Thoracic aorta (tissue), 2 donors: ENCODE data around the gene KBTBD2. TPM values are rescaled to one million over a fixed set of nuclear protein-coding genes. Genes with fewer than 3 reads are reported as not detected.

Experiments
- ATAC-seq: fragments of 150-250 bp; one replicate; pipeline ENCODE4 v1.8.0; 2017; ENCODE audit warnings: low read depth; ENCODE audit not compliant: insufficient number of reproducible peaks, low FRiP score
- DNase-seq: peaks from one replicate; pipeline ENCODE4 v3.0.0-alpha.2; 2020; ENCODE audit warnings: low spot score
- H3K27ac ChIP-seq, 2 donors: fragments of 200-600 bp; sonication (generic); 1 replicate in 1 of 2; 2 replicates in 1 of 2; pipeline ENCODE4 v1.5.1; 2016; ENCODE audit warnings: mild to moderate bottlenecking in 2 of 2, moderate library complexity in 2 of 2
- H3K27me3 ChIP-seq: fragments of 200-600 bp; sonication (generic); replicated peaks from 2 replicates; pipeline ENCODE4 v1.6.0; 2016; ENCODE audit warnings: mild to moderate bottlenecking; ENCODE audit not compliant: insufficient read depth
- H3K36me3 ChIP-seq: fragments of 200-600 bp; sonication (generic); one replicate; pipeline ENCODE4 v1.5.1; 2016
- H3K4me1 ChIP-seq, 2 donors: fragments of 200-600 bp; sonication (generic); 1 replicate in 1 of 2; 2 replicates in 1 of 2; pipeline versions ENCODE4 v1.5.1 to v1.6.0; 2016; ENCODE audit warnings: low read depth in 2 of 2, mild to moderate bottlenecking in 1 of 2; ENCODE audit not compliant: control insufficient read depth in 1 of 2
- H3K4me3 ChIP-seq: fragments of 200-600 bp; sonication (generic); 2 replicates; pipeline ENCODE4 v1.5.1; 2016; ENCODE audit warnings: mild to moderate bottlenecking
- H3K9me3 ChIP-seq: fragments of 200-600 bp; sonication (generic); 2 replicates; pipeline ENCODE4 v1.5.1; 2016
- CTCF ChIP-seq: fragments of 200-600 bp; sonication (generic); IDR thresholded peaks from one replicate; pipeline ENCODE4 v1.5.1; 2019; ENCODE audit warnings: antibody characterized with exemption
- total RNA-seq, 2 donors: library from RNA; depleted of rRNA; stranded (reverse); fragments of >200 nt; gene quantifications; one replicate each; pipeline versions ENCODE4 v1.1.0 to v1.2.3, GENCODE V29; 2016

Gene KBTBD2
- total RNA-seq, 2 donors from 2014 or later: 24.1 to 47.9 TPM

GRCh38 chr7:32890793-32891042, 842 bp downstream of the KBTBD2 start:
- Histone ChIP-seq H3K4me1 (peaks cover 30 to 51% of the 10 kb centered on the region in 2 donors), H3K4me3 (peak overlapping the region; percentile 96), H3K27me3 (no peaks in the 10 kb centered on the region), H3K27ac (peak overlapping the region; percentile 95 to 99), H3K36me3 (no peaks in the 10 kb centered on the region), H3K9me3 (no peaks in the 10 kb centered on the region)
- DNase-seq (no peak), ATAC-seq (no peak)
- TF ChIP-seq CTCF: no peak

DNA sequence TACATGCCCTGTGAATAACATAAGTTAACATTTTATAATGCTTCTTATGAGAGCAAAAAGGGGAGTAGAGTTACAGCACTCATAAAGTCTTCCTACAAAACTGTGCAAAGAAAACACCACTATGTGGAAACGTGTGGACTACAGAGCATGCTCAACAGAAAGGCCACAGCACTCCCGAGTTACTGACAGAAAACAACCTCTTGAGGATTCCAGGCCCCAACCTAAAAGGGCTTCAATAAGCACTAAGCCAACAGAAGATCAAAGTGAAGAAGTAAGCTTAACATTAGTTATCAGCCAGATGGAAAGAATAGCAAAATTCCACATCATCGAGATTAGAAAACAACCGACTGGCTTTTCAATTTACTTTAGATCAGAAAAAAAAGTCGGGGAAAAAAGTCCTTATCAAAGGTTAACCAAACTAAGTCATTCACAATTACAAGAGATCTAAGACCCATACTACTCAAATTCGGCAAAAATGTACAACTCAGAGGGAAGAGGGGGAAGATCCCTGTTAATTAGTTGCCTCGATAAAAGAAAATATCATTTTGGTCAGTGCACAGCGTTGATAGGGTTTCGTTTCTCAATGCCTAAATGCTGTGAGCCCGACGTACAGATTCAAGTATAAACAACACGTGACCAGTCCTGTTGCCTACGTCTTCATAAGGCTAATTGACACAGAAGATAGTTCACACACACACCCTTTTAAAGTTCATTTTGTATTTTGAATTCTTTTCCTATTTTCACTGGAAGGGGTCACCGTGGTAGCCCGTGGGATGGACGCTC, 1.4 kb downstream of the KBTBD2 start:
- no peak for TF ChIP-seq CTCF
- no peak for DNase-seq
- peak overlapping the region; percentile 96 for H3K4me3 ChIP-seq
- no peaks in the 10 kb centered on the region for H3K27me3 ChIP-seq
- H3K9me3 ChIP-seq: no peaks in the 10 kb centered on the region
- H3K36me3 ChIP-seq: no peaks in the 10 kb centered on the region
- peak overlapping the region; percentile 95 to 99 for H3K27ac ChIP-seq
- peaks cover 30 to 56% of the 10 kb centered on the region in 2 donors for H3K4me1 ChIP-seq
- no peak for ATAC-seq

GRCh38 chr7:32888505-32888904, 3.1 kb downstream of the KBTBD2 start:
- H3K36me3 ChIP-seq: no peaks in the 10 kb centered on the region
- H3K27ac ChIP-seq: no peak overlapping the region
- peaks cover 30 to 56% of the 10 kb centered on the region in 2 donors for H3K4me1 ChIP-seq
- no peak overlapping the region for H3K4me3 ChIP-seq
- H3K27me3 ChIP-seq: no peaks in the 10 kb centered on the region
- ATAC-seq (no peak), DNase-seq (no peak)
- H3K9me3 ChIP-seq: no peaks in the 10 kb centered on the region
- TF ChIP-seq CTCF: no peak

- no peak for ATAC-seq
- Histone ChIP-seq H3K27ac (no peak overlapping the region), H3K36me3 (no peaks in the 10 kb centered on the region), H3K27me3 (no peaks in the 10 kb centered on the region), H3K4me1 (peaks cover 26 to 55% of the 10 kb centered on the region in 2 donors), H3K4me3 (no peak overlapping the region), H3K9me3 (no peaks in the 10 kb centered on the region)
- TF ChIP-seq CTCF: no peak
- no peak for DNase-seq
Observed at GRCh38 chr7:32887395-32887794, 4.2 kb downstream of the KBTBD2 start.

DNA sequence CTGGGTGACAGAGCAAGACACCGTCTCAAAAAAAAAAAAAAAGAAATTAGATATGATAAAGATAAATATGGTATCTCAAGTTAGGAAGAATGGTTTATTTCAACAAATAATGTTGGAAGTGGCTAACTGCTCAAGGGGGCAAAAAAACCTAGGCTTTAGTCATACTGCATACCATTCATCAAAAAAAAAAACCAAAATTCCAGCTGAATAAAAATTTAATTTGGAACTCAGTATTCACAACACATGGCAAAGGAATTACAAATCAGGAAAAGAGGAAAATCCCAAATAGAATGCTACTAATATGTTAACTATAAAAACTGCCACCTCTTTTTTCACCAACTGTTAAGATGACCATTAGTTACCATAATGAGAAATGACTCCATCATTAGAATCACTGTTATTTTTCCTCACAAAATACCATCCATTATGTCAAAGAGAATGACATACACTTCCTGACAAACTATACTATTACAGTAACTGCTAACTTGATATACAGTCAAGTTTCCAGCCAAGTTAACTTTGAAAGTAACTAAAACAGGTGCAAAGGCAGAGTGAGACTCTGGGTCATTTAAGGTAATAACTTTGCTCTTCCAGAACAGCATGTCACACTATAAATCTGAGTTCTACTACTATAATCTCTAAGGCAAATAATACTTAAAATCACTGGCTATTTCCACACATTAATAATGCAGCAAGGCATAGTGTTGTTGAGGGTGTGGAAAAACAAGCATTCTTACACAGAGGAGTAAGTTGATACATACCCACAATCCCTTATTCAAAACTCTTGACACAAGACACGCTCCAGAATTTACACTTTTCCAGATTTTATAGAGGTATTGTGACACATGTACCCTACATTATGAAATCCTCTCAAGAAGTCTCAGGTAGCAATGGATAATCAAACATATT, 10.2 kb downstream of the KBTBD2 start:
- no peaks in the 10 kb centered on the region for H3K9me3 ChIP-seq
- no peak for ATAC-seq

More for the DNA sequence above, 10.2 kb downstream of the KBTBD2 start:
- DNase-seq: no peak
- H3K27me3 ChIP-seq: no peaks in the 10 kb centered on the region
- peak overlapping the region; percentile 8 to 15 for H3K27ac ChIP-seq
- TF ChIP-seq CTCF: no peak
- no peaks in the 10 kb centered on the region for H3K36me3 ChIP-seq
- no peak overlapping the region for H3K4me3 ChIP-seq
- peaks cover 45 to 60% of the 10 kb centered on the region in 2 donors for H3K4me1 ChIP-seq
